ENCODE results near the gene AGAP2. TPM values are rescaled to one million over a fixed set of nuclear protein-coding genes. Genes with fewer than 3 reads are reported as not detected.

AGAP2 gene
- total and polyA plus RNA-seq, 2 of the 8 experiments (the other 6 are each of a cell fraction or from before 2014, with no cell fraction given): 1.5 TPM

DNA sequence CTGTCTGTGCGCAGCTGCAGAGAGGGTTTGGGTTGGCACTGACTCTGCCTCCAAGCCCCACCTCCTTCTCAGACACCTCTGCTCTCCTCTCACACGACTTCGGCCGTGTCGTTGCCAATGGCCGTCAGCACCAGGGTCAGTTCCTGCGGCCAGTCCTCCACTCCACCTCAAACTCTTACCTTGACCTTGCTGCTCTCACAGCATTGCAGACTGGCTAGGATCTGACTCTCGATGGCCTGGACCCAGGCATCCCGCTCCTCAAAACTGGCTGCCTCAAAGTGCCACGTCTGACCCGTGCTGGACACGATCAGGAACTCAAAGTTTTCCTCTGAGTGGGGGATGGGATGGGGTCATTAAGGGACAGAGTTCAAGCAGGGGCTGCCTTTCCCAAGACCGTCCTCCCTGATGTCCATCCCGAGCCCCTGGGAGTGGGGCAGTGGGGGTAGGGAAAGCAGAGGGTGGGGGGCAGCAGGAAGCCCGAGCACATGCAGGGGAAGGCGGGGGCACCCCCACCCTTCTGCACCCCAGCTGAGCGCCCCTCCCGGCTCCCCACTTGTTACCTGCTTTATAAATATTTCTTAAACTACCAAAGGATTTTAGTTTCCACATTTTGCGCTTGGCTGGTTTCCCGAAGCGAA, 10.7 kb downstream of the AGAP2 start (continued):
- TF ChIP-seq SIX5 (IDR thresholded peaks at IDR 0.05; ENCODE audit: low read depth, low read length): no peak
- no peak for TF ChIP-seq SUZ12 (IDR thresholded peaks at IDR 0.05; ENCODE audit: low read length)
- no peak for TF ChIP-seq CTCF (IDR thresholded peaks at IDR 0.05; ENCODE audit: control extremely low read depth in 1 of 3, insufficient read depth in 1 of 3, low read depth in 1 of 3, low read length in 3 of 3)
- TF ChIP-seq KDM5A (IDR thresholded peaks at IDR 0.05; ENCODE audit: low read length): no peak
- TF ChIP-seq KDM4A (IDR thresholded peaks at IDR 0.05; ENCODE audit: low read depth, low read length, severe bottlenecking): no peak
- TF ChIP-seq HDAC6 (IDR thresholded peaks at IDR 0.05; ENCODE audit: low read depth, low read length): no peak
- TF ChIP-seq TCF12 (IDR thresholded peaks at IDR 0.05; ENCODE audit: low read depth, low read length): no peak
- no peak for TF ChIP-seq EP300 (IDR thresholded peaks at IDR 0.05; ENCODE audit: borderline replicate concordance in 1 of 2, low read depth in 2 of 2, low read length in 2 of 2)
- no peak for TF ChIP-seq POU5F1 (IDR thresholded peaks at IDR 0.05; ENCODE audit: low read depth, low read length)
- TF ChIP-seq YY1 (IDR thresholded peaks at IDR 0.05; ENCODE audit: low read depth, low read length): peak; percentile 86
- no peak for TF ChIP-seq CHD1 (IDR thresholded peaks at IDR 0.05; ENCODE audit: low read depth, low read length)
- no peak for TF ChIP-seq ZNF274 (IDR thresholded peaks at IDR 0.05; ENCODE audit: borderline replicate concordance, extremely low read depth, low read length)
- TF ChIP-seq GABPA (IDR thresholded peaks at IDR 0.05; ENCODE audit: borderline replicate concordance, insufficient read depth, low read length): no peak
- TF ChIP-seq RXRA (IDR thresholded peaks at IDR 0.05; ENCODE audit: insufficient read depth, low read depth, low read length): 0 out of 2 replicates have a peak, but pooled peaks have one; percentile 39
